ENCODE results near the gene TNS3. TPM values are rescaled to one million over a fixed set of nuclear protein-coding genes. Genes with fewer than 3 reads are reported as not detected.

Gene TNS3
- total and polyA plus RNA-seq, 9 of the 15 experiments (the other 6 are each of a cell fraction or from before 2014, with no cell fraction given) = 0.20 TPM; not detected in 8

DNA sequence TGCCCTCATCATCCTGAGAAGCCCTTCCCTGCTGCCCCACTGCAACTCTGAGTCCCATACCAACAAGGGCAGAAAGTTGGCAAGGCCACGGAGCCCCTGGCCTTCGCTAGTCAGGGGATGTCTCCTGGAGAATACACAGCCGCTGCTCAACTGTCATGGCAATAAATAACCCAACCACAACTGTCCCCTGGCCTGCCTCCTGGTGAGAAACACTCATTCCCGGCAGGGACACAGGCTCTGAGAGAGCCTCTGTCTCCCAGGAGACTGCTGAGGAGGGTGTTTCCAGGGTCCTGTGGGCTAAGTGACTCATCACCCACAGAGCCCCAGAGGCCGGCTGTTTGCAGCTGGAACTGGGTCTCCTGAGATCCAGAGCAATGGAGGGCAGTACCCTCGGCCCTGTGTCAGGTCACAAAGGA lies 354.1 kb downstream of the TNS3 start (continued):
- TF ChIP-seq REST (IDR thresholded peaks at IDR 0.05; ENCODE audit: borderline replicate concordance) (peak; percentile 89), REST (CRISPR knock-in tag; IDR thresholded peaks at IDR 0.05; ENCODE audit: low read depth) (no peak), CLOCK (CRISPR knock-in tag; IDR thresholded peaks at IDR 0.05; ENCODE audit: borderline replicate concordance) (no peak), ZNF316 (IDR thresholded peaks at IDR 0.05) (peak; percentile 44; the same call in 1 of the 2 replicates), ZNF253 (CRISPR knock-in tag; conservative IDR thresholded peaks at IDR 0.05) (no peak), THRAP3 (IDR thresholded peaks at IDR 0.05; ENCODE audit: borderline replicate concordance) (no peak), MECOM (CRISPR knock-in tag; IDR thresholded peaks at IDR 0.05) (peak; percentile 80; the same call in 1 of the 2 replicates), NFRKB (IDR thresholded peaks at IDR 0.05; ENCODE audit: low read depth) (0 out of 2 replicates have a peak, but pooled peaks have one; percentile 26), PKNOX1 (IDR thresholded peaks at IDR 0.05) (peak; percentile 95), JUN (IDR thresholded peaks at IDR 0.05; ENCODE audit: borderline replicate concordance, low read depth, low read length) (peak; percentile 77), JUN (CRISPR knock-in tag; IDR thresholded peaks at IDR 0.05; ENCODE audit: borderline replicate concordance) (no peak)
